SKM-1 (cell line): ENCODE results near the gene SLIT3.

Experiments
- DNase-seq: peaks from one replicate; lab custom pipeline; 2025; ENCODE audit not compliant: unreplicated experiment; lab: John Stamatoyannopoulos, UW

The SLIT3 gene

DNA sequence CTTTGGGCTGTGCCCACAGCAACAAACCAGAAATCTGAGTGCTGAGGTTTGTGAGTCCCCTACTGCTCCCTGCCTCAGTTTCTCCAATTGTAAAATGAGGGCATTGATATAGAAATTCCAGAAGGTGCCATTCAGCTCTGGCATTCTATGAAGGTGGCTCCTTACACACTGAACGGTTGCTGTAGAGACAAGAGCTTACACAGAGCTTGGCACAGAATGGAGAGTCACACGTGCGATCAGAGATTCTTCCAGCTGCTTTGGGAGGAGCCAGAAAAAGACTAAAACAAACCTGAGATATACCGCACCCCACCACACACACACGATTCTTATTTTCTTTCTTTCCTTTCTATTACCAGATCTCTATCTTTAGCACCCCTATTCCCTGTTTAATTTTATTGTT, 122.7 kb downstream of the SLIT3 start:
- no peak for DNase-seq

GRCh38 chr5:169176709-169177694, 123.9 kb downstream of the SLIT3 start:
- DNase-seq: no peak

- DNase-seq: no peak
These were observed 125.2 kb downstream of the SLIT3 start for GRCh38 chr5:169175733-169176132.

DNA sequence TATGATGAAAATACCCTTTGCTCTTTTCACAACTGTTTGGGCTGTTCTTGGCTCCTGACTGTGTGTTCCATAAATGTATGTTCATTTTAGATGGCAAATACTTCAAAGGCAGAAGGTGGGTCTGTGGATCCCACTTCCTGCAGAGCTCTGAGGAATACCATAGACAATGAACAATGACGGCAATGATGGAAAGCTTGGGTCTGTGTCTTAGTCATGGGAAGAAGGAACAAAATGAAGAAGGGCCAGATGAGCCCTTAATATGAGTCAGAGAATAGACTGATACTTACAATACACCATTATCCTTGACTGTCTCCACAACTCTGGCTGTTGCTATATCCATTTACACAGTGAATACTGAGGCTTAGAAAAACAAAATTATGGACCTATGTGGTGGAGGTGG, 126.0 kb downstream of the SLIT3 start:
- no peak for DNase-seq

DNA sequence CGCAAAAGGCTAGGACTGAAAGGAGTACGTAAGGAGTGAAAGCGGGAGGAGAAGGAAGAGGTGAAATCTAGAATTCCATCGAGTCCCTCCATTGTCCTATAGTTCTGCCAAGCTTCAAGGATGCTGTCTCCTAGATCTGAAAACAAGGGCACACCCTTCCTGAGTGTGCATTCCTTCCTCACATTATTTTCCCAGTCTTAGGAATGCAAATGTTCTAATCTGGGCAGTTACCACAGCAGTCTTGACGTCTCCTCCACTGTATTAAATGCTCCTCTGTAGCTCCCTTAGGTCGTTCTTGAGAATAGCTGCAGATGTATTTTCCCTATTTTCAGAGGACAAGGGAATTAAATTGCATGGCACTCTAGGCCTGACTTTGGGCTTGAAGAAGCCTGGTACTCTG, 127.6 kb downstream of the SLIT3 start:
- no peak for DNase-seq

DNA sequence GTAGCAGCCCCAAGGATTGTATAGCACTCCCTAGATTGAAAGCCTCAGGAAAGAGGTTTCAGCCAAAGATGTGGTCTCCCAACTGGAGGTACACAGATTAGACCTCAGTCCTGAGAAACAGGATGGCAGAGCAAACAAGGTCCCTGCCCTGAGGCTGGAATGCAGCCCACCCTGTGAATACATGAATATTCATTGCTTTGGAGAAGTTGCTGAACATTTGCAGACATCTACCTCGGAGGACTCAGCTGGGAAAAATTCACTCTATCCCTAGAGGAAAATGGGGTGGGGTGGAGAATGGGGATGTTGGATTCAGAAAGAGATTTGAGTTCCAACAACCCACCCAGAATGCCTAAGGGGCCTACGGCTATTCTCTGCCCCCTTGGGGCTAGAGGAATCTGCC, 129.4 kb downstream of the SLIT3 start:
- DNase-seq: no peak

DNA sequence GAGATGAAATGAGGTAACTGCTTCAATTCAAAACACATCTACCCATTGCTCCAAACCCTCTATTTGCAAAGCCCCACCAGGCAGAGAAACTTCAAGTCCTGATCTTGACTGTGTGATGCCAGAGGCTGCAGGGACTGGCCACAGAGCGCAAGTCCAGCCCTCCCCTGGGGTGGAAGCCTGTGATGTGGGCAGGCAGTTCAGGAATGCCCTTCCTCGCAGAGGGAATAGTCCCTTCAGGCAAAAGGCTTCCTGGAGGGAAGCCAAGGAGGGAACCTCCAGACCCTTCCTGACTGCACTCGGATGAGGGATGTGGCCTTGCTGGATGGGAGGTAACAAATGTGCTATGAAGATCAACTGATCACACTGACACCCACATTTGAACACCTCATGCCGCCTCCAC, 131.2 kb downstream of the SLIT3 start:
- no peak for DNase-seq

DNA sequence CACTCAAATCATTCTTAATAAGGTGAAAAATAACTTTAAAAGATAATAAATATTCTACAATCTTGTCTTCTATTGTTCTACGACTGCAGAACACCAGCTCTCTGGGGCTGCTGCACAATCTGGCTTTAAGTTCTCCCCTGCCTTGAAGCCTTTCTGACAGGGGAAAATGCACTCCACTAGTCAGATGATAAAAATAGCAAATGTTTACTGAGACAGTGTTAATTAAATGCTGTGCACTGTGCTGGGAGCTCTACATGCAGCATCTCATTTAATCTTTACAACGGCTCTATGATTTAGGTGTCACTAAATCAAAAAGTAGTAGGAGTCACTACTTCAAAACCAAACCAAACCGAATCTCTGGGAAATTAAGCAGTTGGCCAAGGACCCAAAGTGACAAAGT, 132.7 kb downstream of the SLIT3 start:
- DNase-seq: no peak

- DNase-seq: no peak
These were observed 134.9 kb downstream of the SLIT3 start for GRCh38 chr5:169166078-169166477.

DNA sequence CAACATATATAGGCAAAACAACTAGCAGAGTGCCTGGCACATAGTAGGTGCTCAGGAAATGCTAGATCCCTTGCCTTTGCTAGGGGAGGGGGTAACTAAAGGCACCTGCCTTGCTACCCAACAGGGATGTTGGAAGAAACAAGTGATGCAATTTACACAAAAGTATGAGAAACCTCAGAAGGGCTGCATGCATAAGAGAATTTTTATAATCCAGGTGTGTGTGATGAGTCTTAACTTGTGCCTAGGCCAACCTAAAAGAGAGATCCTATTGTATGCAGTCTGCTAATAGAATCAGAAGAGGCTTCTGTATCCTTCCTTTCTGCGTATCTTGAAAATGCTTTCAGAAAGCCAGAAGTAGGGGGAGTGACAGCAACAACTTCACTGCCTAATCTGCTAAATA, 135.9 kb downstream of the SLIT3 start:
- DNase-seq: no peak

DNA sequence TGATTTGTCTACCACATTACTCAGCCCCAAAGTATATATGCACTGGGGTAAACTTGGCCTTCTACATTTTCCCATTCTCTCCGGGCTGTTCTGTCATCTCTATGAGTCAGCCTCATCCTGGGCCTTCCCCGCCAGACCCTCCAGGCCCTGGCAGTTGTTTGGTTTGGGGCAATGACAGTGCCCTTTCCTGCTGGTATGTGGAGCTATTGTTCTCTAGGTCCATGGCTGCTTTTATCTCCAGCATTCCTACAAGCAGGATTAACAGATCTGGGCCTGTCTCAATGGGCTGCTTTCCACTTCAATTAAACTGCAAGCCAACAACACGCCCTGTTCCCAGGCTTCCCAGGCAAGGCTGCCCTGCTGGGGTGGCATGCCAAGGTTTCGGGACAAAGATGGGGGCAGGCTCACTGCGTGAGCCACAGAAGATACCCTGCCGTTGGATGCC, 136.4 kb downstream of the SLIT3 start:
- no peak for DNase-seq

DNA sequence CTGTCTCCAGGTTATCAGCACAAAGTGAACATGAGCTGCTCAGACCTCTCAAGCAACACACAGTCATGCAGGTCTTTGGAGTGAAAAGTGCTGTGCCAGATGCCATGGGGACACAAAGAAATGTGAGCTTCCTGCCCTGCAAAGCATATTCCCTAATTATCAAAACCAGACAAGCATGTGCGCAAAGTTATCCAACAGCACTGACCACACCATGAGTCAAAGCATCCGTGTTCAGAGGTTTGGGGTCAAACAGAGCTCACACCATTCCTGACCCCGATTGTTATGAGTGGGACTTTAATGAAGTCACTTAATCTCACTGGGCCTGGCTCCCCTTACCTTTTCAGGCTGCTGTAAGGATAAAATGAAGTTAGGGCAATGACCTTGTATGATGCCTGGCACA, 138.5 kb downstream of the SLIT3 start:
- no peak for DNase-seq

GRCh38 chr5:169161022-169161680, 139.8 kb downstream of the SLIT3 start:
- DNase-seq: no peak

- no peak for DNase-seq
These were observed 140.5 kb downstream of the SLIT3 start for GRCh38 chr5:169160405-169160901.

- no peak for DNase-seq
These were observed 142.2 kb downstream of the SLIT3 start for GRCh38 chr5:169158764-169159163.

GRCh38 chr5:169157064-169157463, 143.9 kb downstream of the SLIT3 start:
- no peak for DNase-seq

GRCh38 chr5:169154679-169155078, 146.3 kb downstream of the SLIT3 start:
- no peak for DNase-seq

DNA sequence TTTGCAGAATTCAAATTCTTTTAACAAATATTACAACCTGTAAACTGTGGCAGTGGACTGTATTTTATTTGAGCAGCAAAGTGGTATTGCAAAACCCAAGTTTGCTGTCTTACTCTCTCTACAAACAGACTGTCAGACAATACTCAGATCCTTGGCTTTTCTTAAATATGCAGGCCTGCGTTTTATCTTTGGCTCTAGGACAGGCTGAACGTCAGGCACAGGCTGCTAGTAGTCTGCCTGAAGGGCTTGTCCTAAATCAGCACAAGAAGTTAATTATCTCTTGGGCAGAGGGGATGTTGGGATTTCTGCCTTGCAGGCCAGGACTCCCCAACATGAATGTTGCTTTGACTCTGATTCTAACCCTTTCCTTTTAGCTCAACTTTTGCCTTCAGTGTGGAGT, 147.5 kb downstream of the SLIT3 start:
- no peak for DNase-seq

DNA sequence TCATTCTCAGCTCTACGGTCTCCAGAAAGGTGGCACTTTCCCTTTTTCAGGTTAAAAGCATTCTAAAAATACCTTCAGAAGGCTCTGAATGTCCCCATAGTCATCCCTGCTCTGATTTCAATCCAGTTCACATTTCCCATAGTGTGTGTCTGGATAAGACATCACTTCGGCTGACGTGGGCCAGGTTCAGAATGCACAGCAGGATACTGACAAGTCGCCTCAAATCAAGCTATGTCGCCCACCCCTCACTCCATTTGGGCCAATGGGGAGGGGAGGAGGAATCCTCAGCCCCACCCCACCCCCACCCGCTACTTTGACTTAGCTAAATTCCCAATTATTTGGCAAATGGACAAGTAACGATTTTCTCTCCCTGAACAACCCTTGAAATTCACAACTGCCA, 148.0 kb downstream of the SLIT3 start:
- DNase-seq: no peak

GRCh38 chr5:169152453-169152852, 148.5 kb downstream of the SLIT3 start:
- DNase-seq: no peak

GRCh38 chr5:169151051-169151805, 149.7 kb downstream of the SLIT3 start:
- DNase-seq: no peak
